Thyroid gland (tissue), 4 donors: ENCODE results near the gene PCBP3. TPM values are rescaled to one million over a fixed set of nuclear protein-coding genes. Genes with fewer than 3 reads are reported as not detected.
"Not testable (repeated sequence)": the region's sequence is repeated elsewhere in the genome, so short reads cannot be mapped to it uniquely, and the experiment has no call there.

ENCODE experiments used
- DNase-seq, 2 donors: peaks; one replicate each; pipeline ENCODE4 v3.0.0-alpha.2; 2019
- H3K27ac ChIP-seq, 3 donors: fragments of 200-600 bp; sonication (generic); 1 replicate in 2 of 3; 2 replicates in 1 of 3; pipeline ENCODE4 v1.5.1; 2016 to 2019; ENCODE audit warnings: mild to moderate bottlenecking in 1 of 3, moderate library complexity in 1 of 3
- H3K27me3 ChIP-seq: fragments of 200-600 bp; sonication (generic); one replicate; pipeline ENCODE4 v1.5.1; 2019
- H3K36me3 ChIP-seq, 2 donors: fragments of 200-600 bp; sonication (generic); one replicate each; pipeline ENCODE4 v1.5.1; 2016 to 2019
- H3K4me1 ChIP-seq, 2 donors: fragments of 200-600 bp; sonication (generic); one replicate each; pipeline ENCODE4 v1.5.1; 2017 to 2019
- H3K4me3 ChIP-seq, 3 donors: fragments of 200-600 bp; sonication (generic); replicated peaks in 1 of 3; 1 replicate in 2 of 3; 2 replicates in 1 of 3; pipeline ENCODE4 v1.5.1; 2016; ENCODE audit warnings: mild to moderate bottlenecking in 1 of 3
- H3K9me3 ChIP-seq: fragments of 200-600 bp; sonication (generic); one replicate; pipeline ENCODE4 v1.5.1; 2017
- CTCF ChIP-seq, 6 experiments: fragments of 200-600 bp in 3 of 6; fragments of 450-650 bp in 3 of 6; sonication (generic) in 3 of 6; IDR thresholded peaks; one replicate each; pipeline ENCODE4 v1.5.1; 2016 to 2019; ENCODE audit warnings: antibody characterized with exemption in 6 of 6, mild to moderate bottlenecking in 2 of 6, inconsistent platforms in 1 of 6, moderate library complexity in 1 of 6
- POLR2A ChIP-seq, 2 donors: fragments of 450-650 bp; IDR thresholded peaks; one replicate each; pipeline ENCODE4 v1.6.1; 2017; ENCODE audit warnings: antibody characterized with exemption in 2 of 2, mild to moderate bottlenecking in 2 of 2, moderate library complexity in 1 of 2
- WGBS, 2 donors: methylation state at CpG; one replicate each; pipeline ENCODE4 v1.1.5; 2017; 5-methylcytosine and 5-hydroxymethylcytosine counted together
- intact Hi-C: fragments of 100-400 bp; cut with DNase I; formaldehyde crosslinking; loops from one replicate; pipeline ENCODE4 v1.15.1; 2023
- total RNA-seq, 4 donors: library from RNA; depleted of rRNA; stranded (reverse); fragments of >200 nt; gene quantifications; one replicate each; pipeline ENCODE4 v1.2.3, GENCODE V29; 2016

Gene PCBP3
- total RNA-seq, 4 donors from 2014 or later, result 0.33 to 0.98 (median 0.54) TPM; not detected in 1

- TF ChIP-seq POLR2A (IDR thresholded peaks at IDR 0.05) (no peak), CTCF (IDR thresholded peaks at IDR 0.05) (no peak)
- Histone ChIP-seq H3K4me1 (no peaks in the 10 kb centered on the region), H3K9me3 (no peaks in the 10 kb centered on the region), H3K36me3 (no peaks in the 10 kb centered on the region), H3K27me3 (no peaks in the 10 kb centered on the region), H3K4me3 (no peak overlapping the region), H3K27ac (no peak overlapping the region)
- WGBS, 2 donors, result 94 to 100% methylated on average over 1 of the region's 1 CpG
- no peak for DNase-seq
- intact Hi-C loops, result no loop called here
These were observed 25.9 kb downstream of the PCBP3 start for GRCh38 chr21:45669382-45669781.

GRCh38 chr21:45670731-45671130, 27.2 kb downstream of the PCBP3 start:
- Histone ChIP-seq H3K27me3 (no peaks in the 10 kb centered on the region), H3K4me3 (no peak overlapping the region), H3K27ac (no peak overlapping the region), H3K36me3 (no peaks in the 10 kb centered on the region), H3K4me1 (no peaks in the 10 kb centered on the region), H3K9me3 (no peaks in the 10 kb centered on the region)
- no peak for DNase-seq
- TF ChIP-seq CTCF (IDR thresholded peaks at IDR 0.05) (no peak), POLR2A (IDR thresholded peaks at IDR 0.05) (no peak)
- WGBS, 2 donors, result 80 to 84% methylated on average over 3 of the region's 3 CpGs
- intact Hi-C loops, result no loop called here

- H3K27me3 ChIP-seq, intact Hi-C loops, H3K27ac ChIP-seq, H3K4me3 ChIP-seq, H3K36me3 ChIP-seq, DNase-seq, H3K9me3 ChIP-seq, H3K4me1 ChIP-seq: not testable (repeated sequence)
- WGBS, 2 donors, result 84 to 95% methylated on average over 1 of the region's 1 CpG
These were observed 35.3 kb downstream of the PCBP3 start for GRCh38 chr21:45678790-45679189.

GRCh38 chr21:45680215-45680614, 36.7 kb downstream of the PCBP3 start:
- Histone ChIP-seq H3K27me3 (no peaks in the 10 kb centered on the region), H3K36me3 (no peaks in the 10 kb centered on the region), H3K27ac (no peak overlapping the region), H3K4me1 (no peaks in the 10 kb centered on the region), H3K4me3 (no peak overlapping the region), H3K9me3 (no peaks in the 10 kb centered on the region)
- intact Hi-C loops, result no loop called here
- no peak for TF ChIP-seq CTCF (IDR thresholded peaks at IDR 0.05)
- no peak for TF ChIP-seq POLR2A (IDR thresholded peaks at IDR 0.05)
- 38 to 76% methylated on average over 1 of the region's 1 CpG for WGBS, 2 donors
- DNase-seq, result no peak

GRCh38 chr21:45695086-45695485, 51.6 kb downstream of the PCBP3 start:
- Histone ChIP-seq H3K4me3 (no peak overlapping the region), H3K9me3 (no peaks in the 10 kb centered on the region), H3K27ac (no peak overlapping the region), H3K4me1 (no peaks in the 10 kb centered on the region), H3K36me3 (no peaks in the 10 kb centered on the region), H3K27me3 (no peaks in the 10 kb centered on the region)
- TF ChIP-seq CTCF (IDR thresholded peaks at IDR 0.05) (no peak), POLR2A (IDR thresholded peaks at IDR 0.05) (no peak)
- no peak for DNase-seq
- 16 to 36% methylated on average over 2 of the region's 2 CpGs for WGBS, 2 donors
- intact Hi-C loops, result no loop called here
